ENCODE data around the gene PPP1R3F.

- TF ChIP-seq POU6F1 (CRISPR knock-in tag; IDR thresholded peaks at IDR 0.05; ENCODE audit: borderline replicate concordance, low read depth) (no peak), BACH2 (CRISPR knock-in tag; IDR thresholded peaks at IDR 0.05; ENCODE audit: borderline replicate concordance) (no peak), ISL1 (CRISPR knock-in tag; IDR thresholded peaks at IDR 0.05) (no peak), SNAI2 (CRISPR knock-in tag; IDR thresholded peaks at IDR 0.05) (no peak), ZFP30 (CRISPR knock-in tag; IDR thresholded peaks at IDR 0.05) (no peak), ZFP3 (CRISPR knock-in tag; IDR thresholded peaks at IDR 0.05) (no peak), PATZ1 (CRISPR knock-in tag; IDR thresholded peaks at IDR 0.05; ENCODE audit: borderline replicate concordance) (no peak), CSRNP3 (CRISPR knock-in tag; IDR thresholded peaks at IDR 0.05) (no peak), ZNF70 (CRISPR knock-in tag; IDR thresholded peaks at IDR 0.05) (no peak), TOX (CRISPR knock-in tag; IDR thresholded peaks at IDR 0.05; ENCODE audit: borderline replicate concordance) (no peak), CREB5 (CRISPR knock-in tag; IDR thresholded peaks at IDR 0.05; ENCODE audit: low read depth) (no peak), OSR1 (CRISPR knock-in tag; IDR thresholded peaks at IDR 0.05) (no peak), ARNTL (CRISPR knock-in tag; IDR thresholded peaks at IDR 0.05; ENCODE audit: borderline replicate concordance, low read depth) (no peak)
Observed at GRCh38 chrX:49273181-49273727, 3.7 kb downstream of the PPP1R3F start.

Measured in SK-N-SH treated with all-trans-retinoic acid at 6 μM for 48 hours (cell line).